ENCODE results near the gene DNMT1. TPM values are rescaled to one million over a fixed set of nuclear protein-coding genes. Genes with fewer than 3 reads are reported as not detected.
A peak's percentile ranks its signal among the peaks of the same experiment; 100 is the strongest.
"Not testable (repeated sequence)": the region's sequence is repeated elsewhere in the genome, so short reads cannot be mapped to it uniquely, and the experiment has no call there.

Gene DNMT1
- 21.4 TPM for total RNA-seq

DNA sequence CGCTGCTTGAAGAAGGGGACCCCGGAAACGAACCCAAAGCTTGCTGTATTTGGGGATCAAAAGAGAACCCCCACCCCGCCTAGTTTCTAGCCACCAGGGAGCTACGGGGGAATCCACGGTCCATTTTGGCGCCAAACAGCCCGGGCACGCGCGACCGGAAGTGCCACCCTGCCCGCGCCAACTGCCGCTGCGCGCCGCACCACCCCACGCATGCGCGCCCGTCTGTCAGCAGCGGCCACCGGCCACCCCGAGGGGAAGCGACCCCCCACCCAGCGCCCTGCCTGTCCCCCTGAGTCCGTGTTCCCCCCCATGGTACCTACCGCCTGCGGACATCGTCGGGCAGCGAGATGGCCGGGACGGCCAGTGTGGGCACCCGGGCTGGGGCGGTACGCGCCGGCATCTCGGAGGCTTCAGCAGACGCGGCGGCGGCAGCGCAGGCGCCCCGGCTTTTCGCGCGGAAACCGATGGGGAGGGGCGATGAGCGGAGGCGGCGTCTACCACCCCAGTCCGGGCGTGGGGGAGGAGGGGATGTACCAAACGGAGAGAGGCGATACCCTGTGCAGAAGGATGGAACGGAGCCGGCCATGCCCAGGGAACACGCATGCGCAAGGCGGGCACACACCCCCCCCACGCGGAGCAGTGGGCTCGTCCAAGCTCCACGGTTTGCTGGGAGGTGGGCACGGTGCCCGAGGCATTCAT lies at the start of gene DNMT1:
DNMT1 (minus strand) TSS at position 454 of the 699 bp plus-strand sequence; CDS start at position 400, 54 bp downstream.
- DNase-seq: peak; percentile 94

GRCh38 chr19:10243606-10244005 lies 48.9 kb upstream of the DNMT1 start:
- no peak for DNase-seq

GRCh38 chr19:10241826-10242449 lies 47.2 kb upstream of the DNMT1 start:
- DNase-seq: not testable (repeated sequence)

GRCh38 chr19:10238172-10238783 lies 43.5 kb upstream of the DNMT1 start:
- DNase-seq: no peak

- DNase-seq: no peak
These were observed 42.9 kb upstream of the DNMT1 start for GRCh38 chr19:10237702-10238101.

GRCh38 chr19:10235409-10235808 lies 40.7 kb upstream of the DNMT1 start:
- not testable (repeated sequence) for DNase-seq

DNA sequence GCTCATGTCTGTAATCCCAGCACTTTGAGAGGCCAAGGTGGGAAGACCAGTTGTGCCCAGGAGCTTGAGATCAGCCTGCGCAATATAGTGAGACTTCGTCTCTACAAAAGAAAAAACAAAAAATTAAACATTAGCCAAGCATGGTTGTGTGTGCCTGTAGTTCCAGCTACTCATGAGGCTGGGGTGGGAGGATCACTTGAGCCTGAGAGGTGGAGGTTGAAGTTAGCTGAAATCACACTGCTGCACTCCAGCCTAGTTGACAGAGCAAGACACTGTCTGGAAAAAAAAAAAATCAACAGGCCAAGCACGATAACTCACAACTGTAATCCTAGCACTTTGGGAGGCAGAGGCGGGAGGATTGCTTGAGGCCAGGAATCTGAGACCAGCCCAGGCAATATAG lies 40.2 kb upstream of the DNMT1 start:
- no peak for DNase-seq

GRCh38 chr19:10233946-10234345 lies 39.2 kb upstream of the DNMT1 start:
- DNase-seq: no peak

DNA sequence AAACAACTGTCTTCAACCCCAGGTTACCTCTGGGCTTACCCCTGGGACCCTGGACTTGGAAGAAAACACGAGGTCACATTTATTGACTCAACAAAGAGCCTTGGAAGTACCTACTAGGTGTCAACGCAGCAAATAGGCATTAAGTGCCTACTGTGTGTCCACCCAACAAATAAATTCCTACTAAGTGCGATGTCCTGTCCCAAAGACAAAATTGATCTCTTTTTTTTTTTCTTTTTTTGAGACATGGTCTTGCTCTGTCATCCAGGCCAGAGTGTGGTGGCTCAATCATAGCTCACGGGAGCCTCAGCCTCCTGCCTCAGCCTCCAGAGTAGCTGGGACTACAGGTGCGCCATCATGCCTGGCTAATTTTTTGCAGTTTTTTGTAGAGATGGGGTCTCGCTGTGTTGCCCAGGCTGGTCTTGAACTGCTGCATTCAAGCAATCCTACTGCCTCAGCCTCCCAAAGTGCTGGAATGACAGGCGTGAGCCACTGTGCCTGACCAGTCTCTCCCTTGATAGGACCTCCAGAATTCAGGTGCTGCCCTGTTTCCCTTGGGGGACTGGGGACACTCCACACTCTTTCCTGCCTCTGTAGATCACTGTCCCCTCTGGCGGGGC lies 37.0 kb upstream of the DNMT1 start:
- DNase-seq: no peak

DNA sequence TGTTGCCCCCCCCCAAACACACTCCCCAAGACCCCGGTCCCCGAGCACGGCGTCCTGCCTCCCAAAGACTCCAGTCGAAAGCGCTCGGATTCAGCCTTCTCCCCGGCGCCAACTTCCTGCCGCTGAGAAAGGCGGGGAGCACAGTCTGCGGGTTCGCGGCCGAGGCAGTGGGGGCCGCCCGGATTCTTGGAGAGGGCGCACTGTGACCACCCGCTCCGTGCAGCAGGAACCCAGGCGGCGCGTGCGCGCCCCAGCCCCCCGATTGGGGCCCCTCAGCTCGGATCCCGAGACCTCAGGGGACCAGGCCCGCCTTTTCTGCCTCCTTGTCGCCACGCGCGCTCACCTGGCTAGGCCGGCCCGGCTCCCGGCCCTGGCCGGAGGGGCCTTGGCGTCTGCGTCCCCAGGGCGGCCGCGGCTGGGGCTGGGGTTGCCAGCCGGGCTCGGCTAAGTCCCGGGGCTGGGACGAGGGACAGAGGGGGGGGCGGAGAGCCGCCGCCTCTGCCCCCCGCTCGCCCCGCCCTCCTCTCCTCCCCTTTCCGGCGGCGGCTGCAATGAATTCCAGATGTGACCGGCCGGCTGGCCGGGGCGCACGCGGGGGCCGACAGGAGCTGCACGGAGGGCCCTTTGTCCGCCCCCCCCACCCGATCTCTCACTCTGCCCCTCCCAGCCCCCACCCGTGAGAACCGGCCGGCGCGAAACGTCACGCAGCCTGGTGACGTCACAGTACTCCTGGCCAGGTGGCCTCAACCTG lies 36.3 kb upstream of the DNMT1 start, which contains the start of gene S1PR2:
S1PR2 (minus strand) TSS at position 471 of the 751 bp plus-strand sequence. CDS start 6,426 bp downstream, outside the sequence.
- DNase-seq: no peak

GRCh38 chr19:10230173-10230860 lies 35.6 kb upstream of the DNMT1 start:
- no peak for DNase-seq

- no peak for DNase-seq
These were observed 34.2 kb upstream of the DNMT1 start for GRCh38 chr19:10228920-10229319.

DNA sequence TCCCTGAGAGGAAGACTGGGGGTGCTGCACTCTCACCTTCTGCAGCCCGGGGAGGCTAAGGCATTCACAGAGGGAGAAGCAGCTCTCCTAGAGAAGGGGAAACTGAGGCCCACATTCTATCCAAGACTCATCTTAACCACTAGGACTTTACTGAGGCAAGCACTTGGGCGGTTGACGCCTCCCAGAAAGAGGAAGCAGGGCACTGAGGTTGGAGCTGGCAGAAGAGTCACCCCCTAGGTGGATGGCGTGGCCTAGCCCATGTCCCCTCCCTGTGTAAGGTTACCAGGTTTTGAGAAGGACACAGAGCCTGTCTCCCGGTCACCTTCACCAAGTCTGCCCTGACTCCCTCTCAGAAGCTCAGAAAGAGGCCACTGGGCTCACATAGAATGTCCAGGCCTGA lies 33.6 kb upstream of the DNMT1 start:
- no peak for DNase-seq

DNA sequence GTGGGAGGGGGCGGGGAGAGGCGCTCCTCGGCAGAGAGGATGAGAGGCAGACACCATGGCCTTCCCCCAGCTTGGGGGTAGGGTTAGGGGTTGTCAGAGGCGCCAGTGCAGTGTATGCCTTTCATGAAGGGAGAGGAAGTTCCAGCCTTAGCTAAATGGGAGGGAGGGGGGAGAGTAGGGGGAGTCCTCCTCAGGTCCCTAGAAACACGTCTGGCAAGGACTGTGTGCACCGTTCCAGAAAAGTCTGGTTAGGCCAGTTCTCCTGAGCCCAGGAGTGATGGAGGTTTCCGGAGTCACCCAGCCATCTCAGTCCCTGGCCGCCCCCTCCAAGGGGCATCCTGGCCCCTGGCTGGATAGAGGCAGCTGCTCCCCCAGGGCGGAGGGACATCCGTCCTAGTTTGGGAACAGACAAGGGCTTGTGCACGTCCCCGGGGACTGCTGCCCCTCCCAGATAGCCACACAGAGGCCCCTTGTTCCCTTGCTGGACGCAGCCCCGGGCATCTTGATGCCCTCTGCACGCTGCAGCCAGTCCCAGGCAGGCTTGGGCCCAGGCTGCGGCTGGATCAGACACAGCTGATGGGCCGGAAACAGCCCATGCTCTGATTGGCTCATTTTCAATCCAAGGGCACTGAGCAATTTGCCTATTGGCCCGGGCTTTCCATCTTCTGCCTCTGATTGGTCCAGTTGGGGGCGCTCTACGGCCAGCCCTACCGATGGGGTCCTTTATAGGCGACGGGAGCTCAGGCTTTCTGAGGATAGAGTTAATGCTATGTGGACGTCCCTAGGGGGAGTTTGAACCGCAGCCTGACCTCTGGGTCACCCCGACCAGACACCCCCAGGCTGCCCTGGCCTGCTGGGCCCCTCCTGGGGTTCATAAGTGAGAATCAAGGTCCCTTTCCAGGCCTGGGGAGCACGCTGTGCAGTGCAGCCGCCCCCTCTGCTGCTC lies 32.5 kb upstream of the DNMT1 start:
- peak; percentile 88 for DNase-seq

GRCh38 chr19:10226376-10227025 lies 31.7 kb upstream of the DNMT1 start:
- no peak for DNase-seq

GRCh38 chr19:10226021-10226375 lies 31.2 kb upstream of the DNMT1 start:
- DNase-seq: no peak

DNA sequence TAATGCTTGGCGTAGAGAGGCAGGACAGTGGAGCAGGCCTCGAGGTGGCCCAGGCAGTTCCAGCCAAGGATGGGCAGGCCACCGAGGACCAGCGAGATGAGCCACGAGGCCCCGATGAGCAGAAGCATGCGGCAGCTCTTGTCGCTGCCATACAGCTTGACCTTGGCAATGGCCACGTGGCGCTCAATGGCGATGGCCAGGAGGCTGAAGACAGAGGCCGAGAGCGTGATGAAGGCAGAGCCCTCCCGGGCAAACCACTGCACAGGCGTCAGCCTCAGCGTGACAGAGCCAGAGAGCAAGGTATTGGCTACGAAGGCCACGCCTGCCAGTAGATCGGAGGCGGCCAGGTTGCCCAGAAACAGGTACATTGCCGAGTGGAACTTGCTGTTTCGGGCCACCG lies 29.6 kb upstream of the DNMT1 start:
- DNase-seq: no peak

GRCh38 chr19:10223488-10224213 lies 28.9 kb upstream of the DNMT1 start:
- no peak for DNase-seq

GRCh38 chr19:10222201-10222890 lies 27.6 kb upstream of the DNMT1 start:
- no peak for DNase-seq

All from occipital lobe (tissue), 2 donors.